ENCODE data around the gene LTF. TPM values are rescaled to one million over a fixed set of nuclear protein-coding genes. Genes with fewer than 3 reads are reported as not detected.

LTF gene
- total RNA-seq, 4 donors from 2014 or later = 0.14 to 3.3 TPM; not detected in 2

DNA sequence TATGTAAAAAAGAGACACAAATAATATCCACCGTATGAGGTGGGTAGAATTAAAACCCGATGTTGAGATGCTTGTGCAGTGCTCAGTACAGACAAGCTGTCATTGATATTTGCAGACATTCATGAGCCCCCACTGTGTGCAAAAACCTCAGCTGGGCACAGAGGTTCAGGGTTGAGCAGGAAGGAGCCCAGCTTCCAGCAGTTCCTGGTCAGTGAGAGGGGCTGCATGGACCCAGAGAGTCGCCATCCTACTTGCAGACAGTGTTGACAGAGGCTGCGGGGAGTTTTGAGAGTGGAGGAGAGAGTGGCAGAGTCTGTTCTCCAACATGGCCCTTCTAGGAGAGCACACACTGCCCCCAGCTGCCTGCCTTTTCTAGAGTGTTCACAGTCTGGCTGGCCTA lies 6.1 kb upstream of the LTF start:
- intact Hi-C loops (cut with DNase I; ENCODE audit: low total_unique reads) = no loop called here
- no peak for DNase-seq
- H3K27ac ChIP-seq = no peak overlapping the region
- H3K36me3 ChIP-seq = no peaks in the 10 kb centered on the region
- H3K9me3 ChIP-seq = no peaks in the 10 kb centered on the region
- no peaks in the 10 kb centered on the region for H3K4me1 ChIP-seq
- 85 to 92% methylated on average over 2 to 4 of the region's 4 CpGs for WGBS, 2 donors (ENCODE audit: low coverage in 1 of 2)
- TF ChIP-seq CTCF (IDR thresholded peaks at IDR 0.05) (no peak), EP300 (IDR thresholded peaks at IDR 0.05; ENCODE audit: low read depth) (no peak), POLR2A (IDR thresholded peaks at IDR 0.05) (no peak), POLR2AphosphoS5 (IDR thresholded peaks at IDR 0.05) (no peak)
- in situ Hi-C loops (cut with MboI; ENCODE audit: low pct_ligation_motif_present in 1 of 4, low pct_unique_long_range_greater_than_20kb in 1 of 4, low sequenced_read_pairs in 3 of 4) = no loop called here
- H3K27me3 ChIP-seq = no peaks in the 10 kb centered on the region
- no peak overlapping the region for H3K4me3 ChIP-seq

DNA sequence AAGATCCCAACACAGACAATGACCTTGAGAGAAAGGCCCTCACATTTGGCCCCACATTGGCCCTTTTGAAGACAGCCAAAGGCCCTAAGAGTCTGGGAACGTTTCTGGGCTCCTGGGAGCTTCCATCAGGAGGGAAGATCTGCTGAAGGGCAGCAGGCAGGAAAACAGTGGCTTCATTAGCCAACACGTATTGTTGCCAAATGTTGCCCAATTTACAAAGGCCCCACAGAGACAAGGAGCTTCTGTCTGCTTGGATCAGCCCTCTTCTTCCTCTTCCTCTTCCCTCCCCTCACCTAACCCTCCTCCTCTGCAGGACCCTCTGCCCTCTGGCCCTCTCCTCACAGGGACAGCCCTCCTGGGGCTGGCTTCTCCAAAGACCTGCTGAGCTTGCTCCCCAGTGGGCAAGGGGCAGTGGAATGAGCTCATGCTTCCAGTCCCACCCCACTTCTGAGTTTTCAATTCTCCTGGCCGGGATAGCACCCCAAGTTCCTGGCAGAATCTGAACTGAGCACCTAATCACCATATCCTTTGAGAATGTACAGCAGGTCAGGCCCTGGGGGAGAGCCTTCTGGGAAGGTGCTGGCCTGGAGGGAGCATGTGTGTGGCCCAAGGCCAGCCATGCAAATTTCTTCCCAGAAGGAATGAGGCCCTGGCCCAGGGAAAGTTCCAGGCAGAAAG lies 5.1 kb upstream of the LTF start:
- no peak for DNase-seq
- H3K27ac ChIP-seq = no peak overlapping the region
- WGBS, 2 donors (ENCODE audit: low coverage in 1 of 2) = 60 to 79% methylated on average over 1 to 3 of the region's 3 CpGs
- TF ChIP-seq POLR2AphosphoS5 (IDR thresholded peaks at IDR 0.05) (no peak), CTCF (IDR thresholded peaks at IDR 0.05) (no peak), EP300 (IDR thresholded peaks at IDR 0.05; ENCODE audit: low read depth) (no peak), POLR2A (IDR thresholded peaks at IDR 0.05) (no peak)
- H3K4me3 ChIP-seq = no peak overlapping the region
- no peaks in the 10 kb centered on the region for H3K9me3 ChIP-seq
- in situ Hi-C loops (cut with MboI; ENCODE audit: low pct_ligation_motif_present in 1 of 4, low pct_unique_long_range_greater_than_20kb in 1 of 4, low sequenced_read_pairs in 3 of 4) (no loop called here), intact Hi-C loops (cut with DNase I; ENCODE audit: low total_unique reads) (no loop called here)
- H3K4me1 ChIP-seq = no peaks in the 10 kb centered on the region
- no peaks in the 10 kb centered on the region for H3K36me3 ChIP-seq
- peaks cover 7% of the 10 kb centered on the region for H3K27me3 ChIP-seq

DNA sequence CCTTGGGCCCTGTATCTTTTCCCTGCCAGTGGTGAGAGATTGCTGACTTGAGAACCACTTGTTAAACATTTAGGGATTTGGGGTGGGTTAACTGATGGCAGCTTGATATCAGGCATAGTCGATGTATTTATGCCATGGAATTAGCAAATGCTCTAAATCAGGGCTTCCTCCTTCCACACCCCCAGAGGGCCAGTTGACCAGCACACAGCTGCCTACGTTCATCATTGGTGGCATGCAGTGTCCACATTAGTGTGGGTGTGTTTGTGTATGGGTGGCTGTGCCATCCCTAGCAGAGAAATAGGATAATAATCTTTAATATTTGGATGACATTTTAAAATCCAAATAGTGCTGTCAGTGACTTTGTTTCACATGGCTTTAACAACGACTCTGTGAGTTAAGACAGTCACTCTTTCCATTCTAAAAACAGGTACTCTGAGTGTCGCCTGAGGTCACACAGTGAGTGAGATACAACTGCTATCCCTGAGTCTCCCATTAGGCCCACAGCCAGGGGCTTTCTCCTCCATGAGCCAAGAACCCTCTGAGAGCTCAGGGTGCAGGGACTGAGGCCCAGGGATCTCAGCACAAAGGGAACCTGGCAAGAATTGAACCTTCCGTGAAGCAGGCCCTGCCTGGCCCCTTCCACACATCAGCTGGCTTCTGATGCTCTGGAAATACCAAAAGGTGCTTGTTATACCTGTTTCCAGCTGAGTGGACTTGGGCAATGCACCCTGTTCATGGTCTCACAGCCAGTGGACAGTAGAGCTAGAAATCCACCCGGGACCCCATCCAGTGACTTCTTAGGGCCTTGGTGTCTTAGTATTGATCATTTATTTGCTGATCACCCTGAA lies 4.3 kb upstream of the LTF start:
- in situ Hi-C loops (cut with MboI; ENCODE audit: low pct_ligation_motif_present in 1 of 4, low pct_unique_long_range_greater_than_20kb in 1 of 4, low sequenced_read_pairs in 3 of 4) (no loop called here), intact Hi-C loops (cut with DNase I; ENCODE audit: low total_unique reads) (no loop called here)
- H3K4me1 ChIP-seq = peaks cover 0 to 2% (median 0%) of the 10 kb centered on the region in 4 donors
- peaks cover 15% of the 10 kb centered on the region for H3K27me3 ChIP-seq
- DNase-seq = no peak
- H3K27ac ChIP-seq = no peak overlapping the region
- H3K4me3 ChIP-seq = no peak overlapping the region
- no peaks in the 10 kb centered on the region for H3K9me3 ChIP-seq
- H3K36me3 ChIP-seq = no peaks in the 10 kb centered on the region
- 79 to 85% methylated on average over 3 to 6 of the region's 6 CpGs for WGBS, 2 donors (ENCODE audit: low coverage in 1 of 2)
- no peak for TF ChIP-seq POLR2A (IDR thresholded peaks at IDR 0.05)
- no peak for TF ChIP-seq EP300 (IDR thresholded peaks at IDR 0.05; ENCODE audit: low read depth)
- TF ChIP-seq POLR2AphosphoS5 (IDR thresholded peaks at IDR 0.05) = no peak

GRCh38 chr3:46467562-46467961 lies 2.9 kb upstream of the LTF start:
- no peak for DNase-seq
- intact Hi-C loops (cut with DNase I; ENCODE audit: low total_unique reads) (no loop called here), in situ Hi-C loops (cut with MboI; ENCODE audit: low pct_ligation_motif_present in 1 of 4, low pct_unique_long_range_greater_than_20kb in 1 of 4, low sequenced_read_pairs in 3 of 4) (no loop called here)
- 94 to 95% methylated on average over 2 to 4 of the region's 4 CpGs for WGBS, 2 donors (ENCODE audit: low coverage in 1 of 2)
- TF ChIP-seq EP300 (IDR thresholded peaks at IDR 0.05; ENCODE audit: low read depth) = no peak
- no peak for TF ChIP-seq POLR2A (IDR thresholded peaks at IDR 0.05)
- TF ChIP-seq POLR2AphosphoS5 (IDR thresholded peaks at IDR 0.05) = no peak
- no peak for TF ChIP-seq CTCF (IDR thresholded peaks at IDR 0.05)
- H3K36me3 ChIP-seq = no peaks in the 10 kb centered on the region
- H3K9me3 ChIP-seq = no peaks in the 10 kb centered on the region
- H3K4me1 ChIP-seq = peaks cover 0 to 2% (median 0%) of the 10 kb centered on the region in 4 donors
- no peak overlapping the region for H3K27ac ChIP-seq
- no peak overlapping the region for H3K4me3 ChIP-seq
- H3K27me3 ChIP-seq = peaks cover 26% of the 10 kb centered on the region
